Memory B cell (primary cell): ENCODE data around the gene KDM2A.
"Not testable (repeated sequence)": the region's sequence is repeated elsewhere in the genome, so short reads cannot be mapped to it uniquely, and the experiment has no call there.

Experiments used
- ATAC-seq: fragments of 150-1000 bp; cut with Tn5 transposase; 2 replicates; pipeline ENCODE4 v1.10.0; 2021; ENCODE audit warnings: low read depth, mild to moderate bottlenecking, moderate library complexity
- DNase-seq, 2 donors: peaks; one replicate each; pipeline ENCODE4 v3.0.0; 2022; ENCODE audit warnings: low spot score in 2 of 2
- H3K27ac Mint-ChIP-seq: one replicate; pipeline ENCODE4 v1.8.0; 2022; ENCODE audit warnings: mild to moderate bottlenecking, moderate library complexity, mixed read lengths
- H3K27me3 Mint-ChIP-seq: one replicate; pipeline ENCODE4 v1.8.0; 2022; ENCODE audit warnings: mixed read lengths
- H3K36me3 Mint-ChIP-seq: one replicate; pipeline ENCODE4 v1.8.0; 2022; ENCODE audit warnings: mild to moderate bottlenecking, mixed read lengths
- H3K4me1 Mint-ChIP-seq: one replicate; pipeline ENCODE4 v1.8.0; 2022; ENCODE audit warnings: mixed read lengths
- H3K4me3 Mint-ChIP-seq: one replicate; pipeline ENCODE4 v1.8.0; 2022; ENCODE audit warnings: mild to moderate bottlenecking, moderate library complexity, mixed read lengths
- H3K9me3 Mint-ChIP-seq: one replicate; pipeline ENCODE4 v1.8.0; 2022; ENCODE audit warnings: mixed read lengths

KDM2A gene

DNA sequence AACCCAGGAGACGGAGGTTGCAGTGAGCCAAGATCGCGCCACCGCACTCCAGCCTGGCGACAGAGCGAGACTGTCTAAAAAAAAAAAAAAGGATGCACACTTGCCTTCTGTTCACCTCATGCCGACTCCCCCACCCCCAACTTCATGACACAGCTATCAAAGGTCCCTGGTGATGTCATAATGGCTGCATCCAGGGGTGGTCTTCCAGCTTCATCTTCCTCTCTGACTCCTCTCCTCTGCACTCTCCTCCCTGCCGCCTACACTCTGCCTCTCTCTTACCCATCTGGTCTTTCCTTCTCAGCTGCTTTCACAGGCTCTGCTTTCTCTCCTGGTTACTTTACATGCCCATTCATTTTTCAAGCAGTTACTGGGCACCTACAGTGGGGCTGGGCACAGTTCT is 16.4 kb upstream of the KDM2A start:
- no peak for DNase-seq
- no peak overlapping the region for H3K4me3 Mint-ChIP-seq
- no peaks in the 10 kb centered on the region for H3K9me3 Mint-ChIP-seq
- H3K27ac Mint-ChIP-seq = no peak overlapping the region
- no peaks in the 10 kb centered on the region for H3K36me3 Mint-ChIP-seq
- ATAC-seq = no peak
- H3K27me3 Mint-ChIP-seq = peaks cover 2% of the 10 kb centered on the region
- H3K4me1 Mint-ChIP-seq = peaks cover 20% of the 10 kb centered on the region

DNA sequence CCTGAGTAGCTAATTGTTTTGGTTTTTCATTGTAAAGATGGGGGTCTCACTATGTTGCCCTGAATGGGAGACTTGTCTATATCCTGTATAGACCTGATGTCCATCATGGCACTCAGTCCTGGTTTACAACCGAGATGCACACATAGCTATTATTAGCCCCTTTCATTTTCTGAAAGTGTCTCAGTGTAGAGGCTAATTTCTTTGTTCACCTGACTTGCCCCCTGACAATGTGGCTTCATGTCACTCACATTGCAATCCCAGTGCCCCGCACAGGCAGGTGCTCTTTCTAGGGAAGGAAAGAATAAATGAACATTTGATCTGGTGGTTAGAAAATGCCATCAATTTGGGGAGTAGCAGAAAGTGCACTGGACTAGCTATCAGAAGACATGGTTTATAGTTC is 13.1 kb upstream of the KDM2A start:
- Mint-ChIP-seq H3K27me3 (peaks cover 2% of the 10 kb centered on the region), H3K36me3 (no peaks in the 10 kb centered on the region), H3K4me1 (peaks cover 7% of the 10 kb centered on the region), H3K4me3 (no peak overlapping the region), H3K9me3 (no peaks in the 10 kb centered on the region), H3K27ac (no peak overlapping the region)
- ATAC-seq = no peak
- no peak for DNase-seq

GRCh38 chr11:67111261-67111660 is 7.8 kb upstream of the KDM2A start:
- DNase-seq = no peak
- no peak overlapping the region for H3K27ac Mint-ChIP-seq
- H3K4me1 Mint-ChIP-seq = peaks cover 22% of the 10 kb centered on the region
- no peak overlapping the region for H3K4me3 Mint-ChIP-seq
- no peak for ATAC-seq
- no peaks in the 10 kb centered on the region for H3K9me3 Mint-ChIP-seq
- H3K36me3 Mint-ChIP-seq = peaks cover 1% of the 10 kb centered on the region
- peaks cover 2% of the 10 kb centered on the region for H3K27me3 Mint-ChIP-seq

DNA sequence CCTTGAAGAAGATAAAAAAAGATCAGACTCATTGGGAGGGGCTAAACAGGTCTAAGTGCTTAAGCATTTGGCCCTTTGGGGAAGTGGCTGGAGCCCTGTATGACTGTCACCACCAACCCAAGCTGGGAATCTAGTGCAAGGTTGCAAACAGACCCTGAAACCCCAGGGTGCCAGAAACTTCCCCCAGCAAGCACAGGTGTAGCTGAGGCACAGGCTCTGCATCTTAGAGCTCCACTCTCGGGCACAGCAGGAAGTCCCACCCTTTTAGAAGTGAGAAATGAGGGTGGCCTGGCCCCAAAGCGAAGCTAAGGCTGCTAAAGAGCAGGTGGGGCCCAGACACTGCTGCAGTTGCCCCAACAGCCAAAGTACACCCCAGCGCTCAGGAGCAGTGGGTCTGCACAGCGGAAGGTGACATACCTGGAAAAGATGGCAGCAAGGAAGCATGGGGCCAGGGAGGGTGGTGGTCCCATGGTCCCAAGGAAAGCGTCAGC is 5.8 kb upstream of the KDM2A start:
- no peaks in the 10 kb centered on the region for H3K9me3 Mint-ChIP-seq
- peak; percentile 32 to 35 for DNase-seq
- peaks cover 21% of the 10 kb centered on the region for H3K4me1 Mint-ChIP-seq
- ATAC-seq = peak; percentile 84
- H3K36me3 Mint-ChIP-seq = peaks cover 1% of the 10 kb centered on the region
- H3K27ac Mint-ChIP-seq = peak overlapping the region; percentile 14
- no peaks in the 10 kb centered on the region for H3K27me3 Mint-ChIP-seq
- peak overlapping the region; percentile 60 for H3K4me3 Mint-ChIP-seq

GRCh38 chr11:67114275-67114896 is 4.7 kb upstream of the KDM2A start:
- no peaks in the 10 kb centered on the region for H3K9me3 Mint-ChIP-seq
- H3K4me3 Mint-ChIP-seq = no peak overlapping the region
- H3K27me3 Mint-ChIP-seq = no peaks in the 10 kb centered on the region
- H3K27ac Mint-ChIP-seq = no peak overlapping the region
- peaks cover 1% of the 10 kb centered on the region for H3K36me3 Mint-ChIP-seq
- peaks cover 21% of the 10 kb centered on the region for H3K4me1 Mint-ChIP-seq
- DNase-seq = no peak
- ATAC-seq = no peak

GRCh38 chr11:67116758-67117105 is 2.3 kb upstream of the KDM2A start:
- H3K4me3 Mint-ChIP-seq = no peak overlapping the region

DNA sequence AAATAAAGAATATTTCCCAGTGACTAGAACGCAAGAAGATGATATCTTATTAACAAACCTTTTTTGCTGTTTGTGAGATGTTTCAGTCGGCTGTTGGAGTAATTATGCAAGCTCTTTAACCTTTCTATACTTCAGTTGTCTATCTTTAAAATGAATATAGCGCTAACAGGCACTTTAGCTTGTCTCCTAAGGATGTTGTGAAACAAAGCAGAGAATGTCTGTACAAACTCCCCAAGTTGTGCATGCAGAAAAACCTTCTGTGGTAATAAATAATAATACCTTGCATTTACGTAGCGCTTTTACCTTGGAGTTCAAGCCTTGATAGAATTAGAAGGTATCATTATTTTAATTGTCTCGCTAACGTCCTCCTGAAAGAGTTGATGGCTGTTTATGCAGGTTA is 1.9 kb upstream of the KDM2A start:
- no peaks in the 10 kb centered on the region for H3K9me3 Mint-ChIP-seq
- H3K4me1 Mint-ChIP-seq = peaks cover 38% of the 10 kb centered on the region
- H3K36me3 Mint-ChIP-seq = peaks cover 4% of the 10 kb centered on the region
- peak overlapping the region; percentile 78 for H3K4me3 Mint-ChIP-seq
- H3K27me3 Mint-ChIP-seq = no peaks in the 10 kb centered on the region
- DNase-seq = no peak
- no peak for ATAC-seq
- peak overlapping the region; percentile 31 for H3K27ac Mint-ChIP-seq

More at GRCh38 chr11:67116758-67117105, 2.3 kb upstream of the KDM2A start:
- ATAC-seq = no peak
- Mint-ChIP-seq H3K27me3 (no peaks in the 10 kb centered on the region), H3K36me3 (peaks cover 4% of the 10 kb centered on the region), H3K27ac (no peak overlapping the region), H3K4me1 (peaks cover 35% of the 10 kb centered on the region), H3K9me3 (no peaks in the 10 kb centered on the region)
- DNase-seq = no peak

GRCh38 chr11:67117672-67118180 is 1.3 kb upstream of the KDM2A start:
- no peak for ATAC-seq
- H3K27ac Mint-ChIP-seq = no peak overlapping the region
- no peak for DNase-seq
- H3K27me3 Mint-ChIP-seq = no peaks in the 10 kb centered on the region
- H3K36me3 Mint-ChIP-seq = peaks cover 4% of the 10 kb centered on the region
- no peaks in the 10 kb centered on the region for H3K9me3 Mint-ChIP-seq
- H3K4me1 Mint-ChIP-seq = peaks cover 38% of the 10 kb centered on the region
- peak overlapping the region; percentile 78 for H3K4me3 Mint-ChIP-seq

GRCh38 chr11:67118181-67118766 is 789 bp upstream of the KDM2A start:
- Mint-ChIP-seq H3K9me3 (no peaks in the 10 kb centered on the region), H3K4me1 (peaks cover 34% of the 10 kb centered on the region), H3K4me3 (peak overlapping the region; percentile 88), H3K36me3 (peaks cover 5% of the 10 kb centered on the region), H3K27me3 (no peaks in the 10 kb centered on the region), H3K27ac (peak overlapping the region; percentile 87)
- DNase-seq = peak; percentile 49 to 67
- peak; percentile 1 for ATAC-seq

DNA sequence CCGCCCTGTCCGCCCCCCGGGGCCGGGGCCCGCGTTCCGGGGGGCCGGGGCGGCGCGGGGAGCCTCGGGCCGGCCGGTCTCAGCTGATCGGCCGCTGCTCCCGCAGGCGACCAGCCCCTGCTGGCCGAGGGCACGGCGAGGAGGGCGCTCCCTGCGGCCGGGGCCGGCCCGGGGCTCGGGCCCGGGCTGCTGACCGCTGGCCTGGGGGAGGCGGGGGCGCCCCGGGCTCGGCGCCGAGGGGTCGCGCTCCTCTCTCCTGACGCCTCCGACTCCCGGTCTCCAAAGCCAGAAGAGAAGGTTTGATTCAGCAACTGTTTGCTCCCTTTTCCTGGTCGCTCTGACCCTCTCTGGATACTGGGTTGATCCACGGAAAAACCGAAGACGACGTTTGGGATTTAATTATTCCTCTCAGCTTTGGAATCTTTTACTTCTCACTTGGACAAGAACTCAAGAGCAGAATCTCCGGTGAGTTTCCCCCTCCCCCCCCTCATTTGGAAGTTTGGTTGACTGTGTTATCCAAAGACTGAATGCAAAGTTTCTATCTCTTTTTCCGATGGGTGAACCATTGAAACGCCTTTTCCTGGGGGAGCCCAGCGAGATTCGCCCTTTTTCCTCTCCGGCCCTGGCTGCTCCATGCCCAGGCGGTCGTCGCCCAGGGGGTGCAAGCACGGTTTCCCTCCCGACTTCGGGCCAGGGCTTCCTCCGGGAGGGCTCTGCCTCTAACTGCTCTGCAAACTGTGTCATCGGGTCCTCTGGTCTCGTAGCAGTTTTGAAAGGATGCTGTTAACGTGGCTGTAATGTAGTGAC is 725 bp downstream of the KDM2A start:
- peaks cover 25% of the 10 kb centered on the region for H3K4me1 Mint-ChIP-seq
- peak overlapping the region; percentile 99 for H3K4me3 Mint-ChIP-seq
- DNase-seq (no peak), ATAC-seq (no peak)
- H3K9me3 Mint-ChIP-seq = no peaks in the 10 kb centered on the region
- no peaks in the 10 kb centered on the region for H3K27me3 Mint-ChIP-seq
- H3K36me3 Mint-ChIP-seq = peaks cover 8% of the 10 kb centered on the region
- peak overlapping the region; percentile 96 for H3K27ac Mint-ChIP-seq

GRCh38 chr11:67120456-67120855 is 1.4 kb downstream of the KDM2A start:
- peak overlapping the region; percentile 99 for H3K4me3 Mint-ChIP-seq
- peaks cover 20% of the 10 kb centered on the region for H3K4me1 Mint-ChIP-seq
- no peaks in the 10 kb centered on the region for H3K9me3 Mint-ChIP-seq
- ATAC-seq (no peak), DNase-seq (no peak)
- peaks cover 8% of the 10 kb centered on the region for H3K36me3 Mint-ChIP-seq
- peak overlapping the region; percentile 96 for H3K27ac Mint-ChIP-seq
- no peaks in the 10 kb centered on the region for H3K27me3 Mint-ChIP-seq

- Mint-ChIP-seq H3K27ac (peak overlapping the region; percentile 96), H3K36me3 (peaks cover 8% of the 10 kb centered on the region), H3K9me3 (no peaks in the 10 kb centered on the region), H3K27me3 (no peaks in the 10 kb centered on the region), H3K4me1 (peaks cover 18% of the 10 kb centered on the region), H3K4me3 (peak overlapping the region; percentile 99)
- ATAC-seq (peak; percentile 15), DNase-seq (no peak)
Observed at GRCh38 chr11:67120881-67121710, 2.0 kb downstream of the KDM2A start.

DNA sequence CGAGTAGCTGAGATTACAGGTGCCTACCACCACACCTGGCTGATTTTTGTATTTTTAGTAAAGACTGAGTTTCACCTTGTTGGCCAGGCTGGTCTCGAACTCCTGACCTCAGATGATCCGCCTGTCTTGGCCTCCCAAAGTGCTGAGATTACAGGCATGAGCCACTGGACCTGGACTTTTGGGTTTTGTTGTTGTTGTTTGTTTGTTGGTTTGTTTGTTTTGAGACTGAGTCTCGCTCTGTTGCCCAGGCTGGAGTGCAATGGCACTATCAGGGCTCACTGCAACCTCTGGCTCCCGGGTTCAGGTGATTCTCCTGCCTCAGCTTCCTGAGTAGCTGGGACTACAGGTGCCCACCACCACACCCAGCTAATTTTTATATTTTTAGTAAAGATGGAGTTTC is 4.7 kb downstream of the KDM2A start:
- ATAC-seq, DNase-seq, H3K9me3 Mint-ChIP-seq, H3K27ac Mint-ChIP-seq, H3K27me3 Mint-ChIP-seq, H3K4me3 Mint-ChIP-seq: not testable (repeated sequence)
- Mint-ChIP-seq H3K36me3 (peaks cover 11% of the 10 kb centered on the region), H3K4me1 (peaks cover 19% of the 10 kb centered on the region)
